HepG2 (cell line): ENCODE data around the gene NR5A2. TPM values are rescaled to one million over a fixed set of nuclear protein-coding genes. Genes with fewer than 3 reads are reported as not detected.

ENCODE experiments used
- ATAC-seq: fragments of 200-7000 bp; cut with Tn5 transposase; 3 replicates; pipeline ENCODE4 v1.9.1; 2020; ENCODE audit warnings: mild to moderate bottlenecking, moderate library complexity
- BruUV-seq: library from RNA; stranded (reverse); fragments of 400-500 nt; replicated peaks from 2 replicates; lab custom pipeline; 2021; lab: Mats Ljungman, UMichigan
- CTCF ChIA-PET: fragments of 300-600 bp; formaldehyde crosslinking; extraction: SDS; loops from one replicate; lab custom pipeline; 2021; ENCODE audit warnings: low total read pairs, inconsistent platforms, low intra/inter-chr PET ratio; lab: Yijun Ruan, JAX
- POLR2A ChIA-PET: fragments of 350-600 bp; sonication (Branson Sonifier 250); formaldehyde crosslinking; loops from one replicate; lab custom pipeline; 2020; ENCODE audit warnings: antibody characterized with exemption, inconsistent platforms; lab: Yijun Ruan, JAX
- DNase-seq: peaks from one replicate; pipeline ENCODE4 v3.0.0-alpha.2; 2015; ENCODE audit warnings: low spot score
- FAIRE-seq: peaks from 3 replicates; lab custom pipeline; 2011; peaks lifted over from hg19 to GRCh38; lab: Jason Lieb, UNC
- H2AFZ ChIP-seq: one replicate; pipeline ENCODE4 v1.6.1; 2011; ENCODE audit warnings: low read length, inconsistent platforms
- H3K27ac ChIP-seq: fragments of 300-600 bp; 3 replicates; pipeline ENCODE4 v1.8.0; 2011; ENCODE audit warnings: mixed run types, mild to moderate bottlenecking, mixed read lengths, low read length, inconsistent platforms; ENCODE audit not compliant: insufficient read depth; ENCODE audit errors: extremely low read length
- H3K27me3 ChIP-seq, 2 experiments: fragments of 200-600 bp in 1 of 2; 2 replicates in 1 of 2; 3 replicates in 1 of 2; pipeline versions ENCODE4 v1.6.0 to v1.8.0; 2011; ENCODE audit warnings: low read length in 2 of 2, mild to moderate bottlenecking in 2 of 2, moderate library complexity in 2 of 2, inconsistent platforms in 1 of 2; ENCODE audit not compliant: insufficient read depth in 2 of 2, control insufficient read depth in 1 of 2
- H3K36me3 ChIP-seq, 2 experiments: fragments of 200-600 bp in 1 of 2; replicated peaks in 1 of 2; 2 replicates in 1 of 2; 3 replicates in 1 of 2; pipeline versions ENCODE4 v1.5.1 to v1.8.0; 2011; ENCODE audit warnings: low read length in 2 of 2, inconsistent platforms in 1 of 2; ENCODE audit not compliant: insufficient read depth in 2 of 2, control insufficient read depth in 1 of 2
- H3K4me1 ChIP-seq: 2 replicates; pipeline ENCODE4 v1.5.1; 2012; ENCODE audit warnings: low read length, inconsistent platforms; ENCODE audit not compliant: insufficient read depth
- H3K4me2 ChIP-seq: 2 replicates; pipeline ENCODE4 v1.6.0; 2011; ENCODE audit warnings: low read depth, low read length, inconsistent platforms
- H3K4me3 ChIP-seq, 3 experiments: fragments of 200-600 bp in 1 of 3; sonication (generic), shearing (Covaris generic) in 1 of 3; replicated peaks in 1 of 3; 2 replicates each; pipeline ENCODE4 v1.5.1; 2011 to 2016; ENCODE audit warnings: low read length in 3 of 3, inconsistent platforms in 2 of 3, low read depth in 2 of 3, mild to moderate bottlenecking in 2 of 3, control low read depth in 1 of 3, mixed read lengths in 1 of 3; ENCODE audit not compliant: insufficient read depth in 1 of 3
- H3K79me2 ChIP-seq: one replicate; pipeline ENCODE4 v1.6.1; 2011; ENCODE audit warnings: low read length, inconsistent platforms; ENCODE audit not compliant: insufficient read depth
- H3K9ac ChIP-seq: 2 replicates; pipeline ENCODE4 v1.6.0; 2011; ENCODE audit warnings: mild to moderate bottlenecking, low read depth, low read length, inconsistent platforms; ENCODE audit not compliant: insufficient read depth
- H3K9me3 ChIP-seq: 2 replicates; pipeline ENCODE4 v1.5.1; 2012; ENCODE audit warnings: mild to moderate bottlenecking, low read length
- H4K20me1 ChIP-seq: 2 replicates; pipeline ENCODE4 v1.6.0; 2011; ENCODE audit warnings: inconsistent platforms, mild to moderate bottlenecking, low read length, moderate library complexity; ENCODE audit not compliant: insufficient read depth
- CEBPG ChIP-seq: IDR thresholded peaks from 2 replicates; pipeline ENCODE4 v1.6.1; 2016
- ELF3 ChIP-seq: IDR thresholded peaks from 2 replicates; pipeline ENCODE4 v1.6.1; 2016; ENCODE audit warnings: missing genetic modification reagents, missing compliant biosample characterization
- HIVEP1 ChIP-seq: sonication (generic); formaldehyde crosslinking; IDR thresholded peaks from 2 replicates; pipeline ENCODE4 v1.4.0; 2020; ENCODE audit warnings: mild to moderate bottlenecking, missing genetic modification reagents
- KAT2B ChIP-seq: fragments of 150-350 bp; IDR thresholded peaks from 2 replicates; pipeline ENCODE4 v1.6.1; 2014; ENCODE audit warnings: low read depth, low read length, borderline replicate concordance
- MAX ChIP-seq: IDR thresholded peaks from 2 replicates; pipeline ENCODE4 v1.6.1; 2012; ENCODE audit warnings: inconsistent platforms
- PATZ1 ChIP-seq: sonication (generic); formaldehyde crosslinking; IDR thresholded peaks from 2 replicates; pipeline ENCODE4 v1.4.0; 2020; ENCODE audit warnings: missing genetic modification reagents
- PRPF4 ChIP-seq: fragments of 200-400 bp; formaldehyde crosslinking; IDR thresholded peaks from 2 replicates; pipeline ENCODE4 v1.6.1; 2016; ENCODE audit warnings: low read length, low read depth; ENCODE audit not compliant: poor library complexity, severe bottlenecking
- SOX5 ChIP-seq: IDR thresholded peaks from 2 replicates; pipeline ENCODE4 v1.6.1; 2016; ENCODE audit warnings: borderline replicate concordance
- SRSF9 ChIP-seq: fragments of 200-400 bp; formaldehyde crosslinking; IDR thresholded peaks from 2 replicates; pipeline ENCODE4 v1.6.1; 2018; ENCODE audit warnings: borderline replicate concordance, mild to moderate bottlenecking, low read depth, low read length; ENCODE audit not compliant: insufficient read depth, poor library complexity, severe bottlenecking
- USF2 ChIP-seq, 2 experiments: sonication (generic) in 1 of 2; formaldehyde crosslinking in 1 of 2; IDR thresholded peaks; 2 replicates each; pipeline versions ENCODE4 v1.5.1 to v1.6.1; 2011 to 2020; ENCODE audit warnings: borderline replicate concordance in 1 of 2, low read depth in 1 of 2, low read length in 1 of 2, mild to moderate bottlenecking in 1 of 2, missing genetic modification reagents in 1 of 2, moderate library complexity in 1 of 2
- ZBTB25 ChIP-seq: IDR thresholded peaks from 2 replicates; pipeline ENCODE4 v1.6.1; 2018; ENCODE audit warnings: missing genetic modification reagents
- ZBTB38 ChIP-seq: sonication (generic); formaldehyde crosslinking; IDR thresholded peaks from 2 replicates; pipeline ENCODE4 v1.5.1; 2020; ENCODE audit warnings: mild to moderate bottlenecking, missing genetic modification reagents
- ZNF567 ChIP-seq: sonication (generic); formaldehyde crosslinking; IDR thresholded peaks from 2 replicates; pipeline ENCODE4 v1.8.1; 2023; ENCODE audit warnings: mild to moderate bottlenecking, missing genetic modification reagents, borderline replicate concordance
- ZNF709 ChIP-seq: sonication (generic); formaldehyde crosslinking; IDR thresholded peaks from 2 replicates; pipeline ENCODE4 v1.5.0; 2020; ENCODE audit warnings: mild to moderate bottlenecking, missing genetic modification reagents
- ZNF770 ChIP-seq: sonication (generic); formaldehyde crosslinking; IDR thresholded peaks from 2 replicates; pipeline ENCODE4 v1.5.0; 2020; ENCODE audit warnings: mild to moderate bottlenecking, missing genetic modification reagents
- ZSCAN21 ChIP-seq: sonication (generic); formaldehyde crosslinking; IDR thresholded peaks from 2 replicates; pipeline ENCODE4 v1.8.0; 2022; ENCODE audit warnings: mild to moderate bottlenecking, missing genetic modification reagents, moderate library complexity, borderline replicate concordance
- WGBS: methylation state at CpG from one replicate; pipeline ENCODE4 v1.1.6; 2017; ENCODE audit warnings: low lambda C conversion rate; 5-methylcytosine and 5-hydroxymethylcytosine counted together
- in situ Hi-C: cut with HindIII; loops from 2 replicates; pipeline ENCODE4 v1.10.0; 2017; ENCODE audit warnings: low pct_unique_long_range_greater_than_20kb; ENCODE audit not compliant: extremely low pct_ligation_motif_present
- intact Hi-C: fragments of 100-400 bp; cut with micrococcal nuclease; formaldehyde crosslinking; loops from one replicate; pipeline ENCODE4 v1.10.0; 2022; ENCODE audit not compliant: unreplicated experiment
- polyA plus RNA-seq, 8 experiments: library from polyadenylated mRNA; depleted of rRNA in 3 of 8; stranded (reverse) in 7 of 8; unstranded in 1 of 8; fragments of >200 nt; fragmentation: Illumina TruSeq in 4 of 8; extraction: Trizol in 4 of 8; gene quantifications; 2 replicates each; pipeline versions ENCODE4 v1.2.1 to v1.2.3, GENCODE V29; 2011 to 2016; ENCODE audit warnings: low read depth in 4 of 8, missing spikeins in 1 of 8, mixed read lengths in 1 of 8; ENCODE audit not compliant: insufficient read depth in 1 of 8
- total RNA-seq, 5 experiments: library from RNA; depleted of rRNA; stranded (reverse); fragments of >200 nt; fragmentation: Illumina TruSeq; extraction: Trizol; gene quantifications; 2 replicates each; pipeline ENCODE4 v1.2.3, GENCODE V29; 2016; ENCODE audit warnings: low read depth in 1 of 5

Gene NR5A2
- total and polyA plus RNA-seq, 2 of the 13 experiments (the other 11 are each of a cell fraction or from before 2014, with no cell fraction given): 0.24 to 2.8 TPM

- Histone ChIP-seq H3K9ac (no peak overlapping the region), H3K36me3 (no peaks in the 10 kb centered on the region), H3K27me3 (no peaks in the 10 kb centered on the region; a peak in 1 of 5 replicates), H3K4me2 (no peak overlapping the region), H3K27ac (no peak overlapping the region), H3K79me2 (no peaks in the 10 kb centered on the region), H2AFZ (no peak overlapping the region), H3K4me1 (no peaks in the 10 kb centered on the region), H4K20me1 (no peaks in the 10 kb centered on the region), H3K9me3 (no peaks in the 10 kb centered on the region), H3K4me3 (no peak overlapping the region)
- no TSS peak for BruUV-seq
- WGBS: 34% methylated on average over 4 of the region's 4 CpGs
- TF ChIP-seq ELF3 (no peak), ZNF709 (CRISPR knock-in tag) (no peak), HIVEP1 (CRISPR knock-in tag) (no peak), USF2 (IDR thresholded peaks at IDR 0.05; ENCODE audit: low read depth, low read length) (no peak), USF2 (CRISPR knock-in tag; IDR thresholded peaks at IDR 0.05; ENCODE audit: borderline replicate concordance) (no peak), ZSCAN21 (no peak), ZNF567 (no peak), PATZ1 (CRISPR knock-in tag) (no peak), PRPF4 (no peak), SRSF9 (no peak), CEBPG (CRISPR knock-in tag) (no peak), ZNF770 (CRISPR knock-in tag) (no peak), KAT2B (no peak), SOX5 (no peak), MAX (no peak), ZBTB25 (CRISPR knock-in tag) (no peak), ZBTB38 (CRISPR knock-in tag) (no peak)
- in situ Hi-C loops (no loop called here), intact Hi-C loops (no loop called here)
- ChIA-PET CTCF (no interaction called here), POLR2A (no interaction called here)
- FAIRE-seq: no peak
- no peak for DNase-seq
- no peak for ATAC-seq
These were observed 194.2 kb downstream of the NR5A2 start for GRCh38 chr1:200221614-200222282.
